Tibial nerve (tissue), 4 donors: ENCODE results near the gene RHOH.

Experiments
- EP300 ChIP-seq, 2 donors: sonication (generic); formaldehyde crosslinking; IDR thresholded peaks; one replicate each; pipeline ENCODE4 v1.6.1; 2017; ENCODE audit warnings: antibody characterized with exemption in 2 of 2, mild to moderate bottlenecking in 1 of 2
- POLR2A ChIP-seq, 2 donors: fragments of 450-650 bp; IDR thresholded peaks; one replicate each; pipeline ENCODE4 v1.6.1; 2017; ENCODE audit warnings: antibody characterized with exemption in 2 of 2, mild to moderate bottlenecking in 2 of 2, moderate library complexity in 2 of 2
- TF ChIP-seq, protein P1 (sequence below), 5 experiments: fragments of 200-600 bp in 3 of 5; fragments of 450-650 bp in 2 of 5; sonication (generic) in 3 of 5; IDR thresholded peaks; one replicate each; pipeline ENCODE4 v1.5.1; 2016 to 2019; ENCODE audit warnings: antibody characterized with exemption in 5 of 5, mild to moderate bottlenecking in 3 of 5, moderate library complexity in 2 of 5

DNA sequence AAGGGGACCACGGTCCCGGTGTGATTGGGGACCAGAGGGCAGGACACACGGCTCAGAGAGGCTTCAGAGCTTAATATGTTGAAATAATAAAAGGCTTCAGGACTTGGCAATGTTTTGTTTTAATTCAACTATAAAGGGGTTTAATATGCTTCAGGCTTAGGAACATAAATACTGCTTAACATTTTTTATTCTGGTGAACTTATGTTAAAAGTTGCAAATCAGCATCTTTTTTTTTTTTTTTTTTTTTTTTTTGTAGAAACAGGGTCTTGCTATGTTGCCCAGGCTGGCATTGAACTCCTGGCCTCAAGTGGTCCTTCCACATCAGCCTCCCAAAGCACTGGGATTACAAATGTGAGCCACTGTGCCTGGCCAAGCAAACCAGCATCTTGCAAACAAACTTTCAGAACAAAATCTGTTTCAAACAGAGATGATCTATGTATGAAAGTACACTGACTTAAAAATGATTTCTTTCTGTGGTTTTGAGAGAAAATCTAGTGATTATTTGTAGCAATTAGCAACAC is 37.7 kb downstream of the RHOH start:
- TF ChIP-seq, protein P1, sequence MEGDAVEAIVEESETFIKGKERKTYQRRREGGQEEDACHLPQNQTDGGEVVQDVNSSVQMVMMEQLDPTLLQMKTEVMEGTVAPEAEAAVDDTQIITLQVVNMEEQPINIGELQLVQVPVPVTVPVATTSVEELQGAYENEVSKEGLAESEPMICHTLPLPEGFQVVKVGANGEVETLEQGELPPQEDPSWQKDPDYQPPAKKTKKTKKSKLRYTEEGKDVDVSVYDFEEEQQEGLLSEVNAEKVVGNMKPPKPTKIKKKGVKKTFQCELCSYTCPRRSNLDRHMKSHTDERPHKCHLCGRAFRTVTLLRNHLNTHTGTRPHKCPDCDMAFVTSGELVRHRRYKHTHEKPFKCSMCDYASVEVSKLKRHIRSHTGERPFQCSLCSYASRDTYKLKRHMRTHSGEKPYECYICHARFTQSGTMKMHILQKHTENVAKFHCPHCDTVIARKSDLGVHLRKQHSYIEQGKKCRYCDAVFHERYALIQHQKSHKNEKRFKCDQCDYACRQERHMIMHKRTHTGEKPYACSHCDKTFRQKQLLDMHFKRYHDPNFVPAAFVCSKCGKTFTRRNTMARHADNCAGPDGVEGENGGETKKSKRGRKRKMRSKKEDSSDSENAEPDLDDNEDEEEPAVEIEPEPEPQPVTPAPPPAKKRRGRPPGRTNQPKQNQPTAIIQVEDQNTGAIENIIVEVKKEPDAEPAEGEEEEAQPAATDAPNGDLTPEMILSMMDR (IDR thresholded peaks at IDR 0.05): no peak
- TF ChIP-seq POLR2A (IDR thresholded peaks at IDR 0.05): no peak
- no peak for TF ChIP-seq EP300 (IDR thresholded peaks at IDR 0.05)
